Common myeloid progenitor, CD34-positive (primary cell): Measurements from ENCODE around the gene SCGB2A2.

Source experiments
- CTCF ChIA-PET: fragments of 350-600 bp; sonication (Branson Sonifier 250); formaldehyde crosslinking; loops from one replicate; lab custom pipeline; 2021; ENCODE audit warnings: antibody characterized with exemption; lab: Charles Lee
- POLR2A ChIA-PET: fragments of 350-600 bp; sonication (Branson Sonifier 250); formaldehyde crosslinking; loops from one replicate; lab custom pipeline; 2021; ENCODE audit warnings: antibody characterized with exemption; lab: Charles Lee
- DNase-seq, 3 donors: peaks; one replicate each; pipeline versions ENCODE4 v3.0.0 to v3.0.0-alpha.2; 2013
- H3K27ac ChIP-seq, 2 experiments: 1 replicate in 1 of 2; 2 replicates in 1 of 2; pipeline ENCODE4 v1.7.0; 2013; ENCODE audit warnings: inconsistent platforms in 2 of 2, low read length in 2 of 2, mild to moderate bottlenecking in 2 of 2, low read depth in 1 of 2, moderate library complexity in 1 of 2; ENCODE audit not compliant: severe bottlenecking in 2 of 2, insufficient read depth in 1 of 2, poor library complexity in 1 of 2
- H3K27me3 ChIP-seq, 5 experiments: replicated peaks in 2 of 5; 1 replicate in 3 of 5; 2 replicates in 2 of 5; pipeline versions ENCODE4 v1.6.1 to v1.7.0; 2013; ENCODE audit warnings: low read length in 4 of 5, mild to moderate bottlenecking in 2 of 5, moderate library complexity in 2 of 5, inconsistent platforms in 1 of 5; ENCODE audit not compliant: insufficient read depth in 5 of 5, control insufficient read depth in 4 of 5
- H3K36me3 ChIP-seq, 4 experiments: 1 replicate in 2 of 4; 2 replicates in 2 of 4; pipeline versions ENCODE4 v1.6.1 to v1.7.0; 2013; ENCODE audit warnings: low read length in 3 of 4, control low read depth in 1 of 4, mild to moderate bottlenecking in 1 of 4; ENCODE audit not compliant: control insufficient read depth in 4 of 4, insufficient read depth in 4 of 4
- H3K4me1 ChIP-seq, 4 experiments: 1 replicate in 3 of 4; 2 replicates in 1 of 4; pipeline versions ENCODE4 v1.6.1 to v1.7.1; 2013; ENCODE audit warnings: low read length in 3 of 4, mild to moderate bottlenecking in 3 of 4, control low read depth in 1 of 4, inconsistent platforms in 1 of 4, moderate library complexity in 1 of 4; ENCODE audit not compliant: control insufficient read depth in 4 of 4, insufficient read depth in 4 of 4; ENCODE audit errors: control extremely low read depth in 1 of 4
- H3K4me3 ChIP-seq, 7 experiments: 1 replicate in 4 of 7; 2 replicates in 3 of 7; pipeline versions ENCODE4 v1.5.1 to v1.7.0; 2013; ENCODE audit warnings: mild to moderate bottlenecking in 7 of 7, low read length in 6 of 7, moderate library complexity in 6 of 7, inconsistent platforms in 2 of 7, low read depth in 2 of 7, control low read depth in 1 of 7; ENCODE audit not compliant: insufficient read depth in 4 of 7, control insufficient read depth in 1 of 7; ENCODE audit errors: extremely low read depth in 1 of 7
- H3K9me3 ChIP-seq, 5 experiments: 1 replicate in 4 of 5; 2 replicates in 1 of 5; pipeline versions ENCODE4 v1.6.1 to v1.7.1; 2013; ENCODE audit warnings: low read length in 4 of 5, mild to moderate bottlenecking in 2 of 5, inconsistent platforms in 1 of 5, low read depth in 1 of 5, moderate library complexity in 1 of 5; ENCODE audit not compliant: control insufficient read depth in 4 of 5, insufficient read depth in 2 of 5; ENCODE audit errors: control extremely low read depth in 1 of 5
- WGBS: methylation state at CpG from one replicate; pipeline ENCODE4 v1.1.5; 2013; ENCODE audit not compliant: insufficient coverage; 5-methylcytosine and 5-hydroxymethylcytosine counted together

Gene SCGB2A2

DNA sequence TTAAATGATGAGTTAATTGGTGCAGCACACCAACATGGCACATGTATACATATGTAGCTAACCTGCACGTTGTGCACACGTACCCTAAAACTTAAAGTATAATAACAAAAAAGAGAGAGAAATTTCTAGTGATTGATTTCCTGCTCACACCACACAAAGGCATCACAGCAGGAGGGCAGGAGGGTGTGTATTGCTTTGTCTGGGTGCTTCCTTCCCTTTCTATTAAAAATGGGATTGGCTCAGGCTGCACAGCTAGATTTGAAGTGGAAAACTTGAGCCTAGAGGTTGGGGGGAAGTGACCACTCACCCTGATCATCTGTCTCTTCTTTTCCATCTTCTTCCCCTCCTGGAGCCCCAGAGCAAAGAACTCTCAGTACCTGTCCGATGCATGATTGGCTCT is 28.9 kb upstream of the SCGB2A2 start:
- H3K27ac ChIP-seq: no peak overlapping the region
- H3K9me3 ChIP-seq: no peaks in the 10 kb centered on the region
- WGBS: no CpG with 5 or more reads among the region's 3 CpGs
- POLR2A ChIA-PET: no interaction called here
- CTCF ChIA-PET: interaction anchor here (1.3 kb wide), 1 partner anchor 69 kb away, joined by 3 read pairs; no protein-coding TSS in a partner anchor
- H3K4me3 ChIP-seq: no peak overlapping the region
- no peak for DNase-seq
- H3K36me3 ChIP-seq: no peaks in the 10 kb centered on the region
- H3K27me3 ChIP-seq: peaks cover 6 to 36% (median 10%) of the 10 kb centered on the region in 5 experiments
- no peaks in the 10 kb centered on the region for H3K4me1 ChIP-seq

DNA sequence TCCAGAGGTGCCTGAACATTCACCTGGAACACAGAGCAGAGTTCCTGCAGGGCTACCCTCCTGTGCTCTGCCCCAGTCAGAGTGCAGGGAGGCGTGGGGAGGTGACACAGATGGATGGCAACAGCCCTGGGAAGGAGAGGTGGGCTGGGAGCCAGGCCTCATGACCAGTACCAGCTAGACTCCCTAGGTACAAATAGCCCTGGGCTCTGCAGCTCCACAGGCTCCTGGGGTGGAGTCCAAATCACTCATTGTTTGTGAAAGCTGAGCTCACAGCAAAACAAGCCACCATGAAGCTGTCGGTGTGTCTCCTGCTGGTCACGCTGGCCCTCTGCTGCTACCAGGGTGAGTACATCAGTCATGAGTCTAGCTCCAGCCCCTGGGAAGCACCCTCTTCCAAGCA is 27.9 kb upstream of the SCGB2A2 start, which contains the start of gene SCGB1D2:
Gene SCGB1D2, plus strand, starts transcription at position 219 of the 400 bp plus-strand sequence. Its CDS starts 69 bp downstream, at position 288.
- ChIA-PET CTCF (interaction anchor here (1.1 to 1.3 kb wide), 5 partner anchors 13 to 81 kb away, joined by 3 read pairs; no protein-coding TSS in a partner anchor), POLR2A (no interaction called here)

DNA sequence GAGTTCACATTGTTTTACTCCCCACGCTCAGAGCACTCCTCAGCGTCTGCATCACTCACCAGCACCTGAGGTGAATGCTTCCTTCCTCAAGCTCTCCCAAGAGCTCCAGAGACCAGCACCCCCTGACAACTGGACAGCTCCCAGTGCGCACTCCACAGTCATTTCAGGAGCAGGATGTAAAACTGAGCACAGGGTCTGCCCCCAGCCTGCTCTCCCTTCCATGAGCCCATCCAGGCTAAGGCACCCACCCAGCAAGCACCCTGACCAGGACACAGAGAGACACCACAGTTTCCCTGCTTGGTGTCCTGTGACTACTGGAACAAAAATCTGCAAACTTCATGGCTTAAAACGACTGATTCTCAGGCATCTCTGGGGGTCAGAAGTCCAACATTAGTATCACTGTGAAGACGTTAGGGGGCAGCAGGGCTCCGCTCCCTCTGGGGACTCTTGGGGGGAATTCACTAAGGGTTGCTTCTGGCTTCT is 24.6 kb upstream of the SCGB2A2 start:
- peak; percentile 23 to 61 (median 54) for DNase-seq
- Histone ChIP-seq H3K27ac (no peak overlapping the region), H3K4me1 (peaks cover 0 to 16% (median 8%) of the 10 kb centered on the region in 4 experiments), H3K4me3 (no peak overlapping the region), H3K9me3 (peaks cover 0 to 7% (median under 1%) of the 10 kb centered on the region in 5 experiments), H3K27me3 (peaks cover 0 to 19% (median 4%) of the 10 kb centered on the region in 5 experiments), H3K36me3 (no peaks in the 10 kb centered on the region)
- WGBS: 23% methylated on average over 6 of the region's 6 CpGs
- CTCF ChIA-PET: no interaction called here
- POLR2A ChIA-PET: no interaction called here

More for the DNA sequence above, 27.9 kb upstream of the SCGB2A2 start, which contains the start of gene SCGB1D2:
- no peak for DNase-seq
- no peaks in the 10 kb centered on the region for H3K36me3 ChIP-seq
- H3K4me1 ChIP-seq: peaks cover 0 to 2% (median 0%) of the 10 kb centered on the region in 4 experiments
- H3K27me3 ChIP-seq: peaks cover 4 to 36% (median 10%) of the 10 kb centered on the region in 5 experiments
- H3K4me3 ChIP-seq: no peak within 1 kb of the TSS
- WGBS: 39% methylated on average over 3 of the region's 3 CpGs
- H3K27ac ChIP-seq: no peak within 1 kb of the TSS
- H3K9me3 ChIP-seq: no peaks in the 10 kb centered on the region

DNA sequence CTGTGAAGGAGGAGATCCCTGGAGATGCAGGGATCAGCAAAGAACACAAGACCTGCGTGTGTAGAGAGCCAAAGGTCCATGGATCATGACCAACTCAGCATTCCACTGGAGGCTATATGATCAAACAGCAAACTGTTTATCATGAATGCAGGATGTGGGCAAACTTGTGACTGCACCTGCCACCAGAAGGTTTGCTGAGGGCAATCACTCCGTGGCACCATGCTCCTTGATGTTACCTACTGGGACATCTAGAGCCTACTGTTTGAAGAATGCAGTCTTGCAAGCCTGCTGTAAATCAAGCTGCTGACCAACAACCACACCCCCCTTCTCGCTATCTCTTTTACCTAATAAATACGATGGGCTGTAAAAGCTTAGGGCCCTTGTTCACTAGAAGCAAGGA is 18.3 kb upstream of the SCGB2A2 start:
- ChIA-PET CTCF (no interaction called here), POLR2A (no interaction called here)
- 56% methylated on average over 4 of the region's 4 CpGs for WGBS

DNA sequence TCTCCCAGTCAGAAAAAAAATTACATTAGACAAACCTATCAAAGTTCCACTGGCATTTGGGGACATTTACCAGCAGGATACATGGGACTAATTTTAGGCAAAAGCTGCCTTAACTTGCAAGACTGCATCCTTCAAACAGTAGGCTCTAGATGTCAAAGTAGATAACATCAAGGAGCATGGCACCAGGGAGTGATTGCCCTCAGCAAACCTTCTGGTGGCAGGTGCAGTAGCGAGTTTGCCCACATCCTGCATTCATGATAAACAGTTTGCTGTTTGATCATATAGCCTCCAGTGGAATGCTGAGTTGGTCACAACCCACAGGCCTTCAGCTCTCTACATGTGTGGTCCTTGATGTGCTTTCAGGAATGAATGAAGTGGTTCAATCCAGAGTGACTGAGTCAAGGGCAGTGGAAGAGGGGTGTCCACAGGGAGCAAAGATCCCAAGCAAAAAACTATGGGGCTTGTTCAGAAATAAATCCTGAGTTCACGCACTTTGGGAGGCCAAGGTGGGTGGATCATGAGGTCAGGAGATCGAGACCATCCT is 15.9 kb upstream of the SCGB2A2 start:
- POLR2A ChIA-PET: no interaction called here
- Histone ChIP-seq H3K27me3 (peaks cover 0 to 3% (median 0%) of the 10 kb centered on the region in 5 experiments), H3K4me3 (no peak overlapping the region), H3K4me1 (no peaks in the 10 kb centered on the region), H3K27ac (no peak overlapping the region), H3K36me3 (no peaks in the 10 kb centered on the region), H3K9me3 (peaks cover 5 to 51% (median 37%) of the 10 kb centered on the region in 5 experiments)
- 100% methylated on average over 1 of the region's 3 CpGs for WGBS
- CTCF ChIA-PET: interaction anchor here (1.2 kb wide), 1 partner anchor 11 kb away, joined by 3 read pairs; no protein-coding TSS in a partner anchor
- no peak for DNase-seq

More for the DNA sequence above, 18.3 kb upstream of the SCGB2A2 start:
- no peak overlapping the region for H3K27ac ChIP-seq
- peaks cover 0 to 16% (median 8%) of the 10 kb centered on the region in 4 experiments for H3K4me1 ChIP-seq
- H3K9me3 ChIP-seq: peaks cover 5 to 51% (median 37%) of the 10 kb centered on the region in 5 experiments
- H3K27me3 ChIP-seq: peaks cover 0 to 2% (median 0%) of the 10 kb centered on the region in 5 experiments
- H3K4me3 ChIP-seq: no peak overlapping the region
- H3K36me3 ChIP-seq: no peaks in the 10 kb centered on the region
- peak in 1 of 3 donors; percentile 8 for DNase-seq

DNA sequence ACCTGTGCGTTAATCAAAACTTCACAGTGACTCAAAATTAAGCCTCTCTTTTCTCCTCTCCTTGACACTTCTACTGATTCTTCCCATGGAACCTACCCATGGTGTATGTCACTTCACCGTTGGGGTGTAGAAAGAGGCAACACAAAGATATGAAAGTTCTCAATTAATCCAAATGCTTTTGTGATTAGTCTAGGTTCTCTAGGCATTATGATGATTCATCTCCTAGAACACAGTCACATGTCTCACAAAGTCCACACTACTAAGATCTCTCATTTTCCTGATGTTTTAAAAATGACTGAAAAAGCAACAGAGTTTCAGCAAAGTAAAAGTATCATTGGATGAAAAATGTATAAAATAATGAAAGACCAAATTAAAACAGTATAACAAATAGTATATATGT is 13.7 kb upstream of the SCGB2A2 start:
- no peak for DNase-seq
- WGBS: 100% methylated on average over 1 of the region's 2 CpGs
- Histone ChIP-seq H3K27me3 (peaks cover 0 to 3% (median 0%) of the 10 kb centered on the region in 5 experiments), H3K27ac (no peak overlapping the region), H3K4me1 (no peaks in the 10 kb centered on the region), H3K9me3 (peaks cover 2 to 35% (median 27%) of the 10 kb centered on the region in 5 experiments), H3K36me3 (no peaks in the 10 kb centered on the region), H3K4me3 (no peak overlapping the region)
- CTCF ChIA-PET: interaction anchor here (1.6 kb wide), 1 partner anchor 85 kb away, joined by 3 read pairs; no protein-coding TSS in a partner anchor
- POLR2A ChIA-PET: no interaction called here
